A549 (cell line): ENCODE measurements around the gene PHRF1. TPM values are rescaled to one million over a fixed set of nuclear protein-coding genes. Genes with fewer than 3 reads are reported as not detected.

Source experiments
- ATAC-seq, 2 experiments: fragments of 200-7000 bp in 1 of 2; fragments of >200 bp in 1 of 2; cut with Nextera tagmentation in 1 of 2; cut with Tn5 transposase in 1 of 2; 3 replicates each; pipeline versions ENCODE4 v1.8.0 to v1.9.1; 2018 to 2020; ENCODE audit warnings: mild to moderate bottlenecking in 1 of 2, moderate library complexity in 1 of 2
- CTCF ChIA-PET: fragments of 300-600 bp; sonication (Branson Sonifier 250); formaldehyde crosslinking; extraction: SDS; loops from one replicate; lab custom pipeline; 2021; ENCODE audit warnings: antibody characterized with exemption, inconsistent platforms; lab: Yijun Ruan, JAX
- POLR2A ChIA-PET: fragments of 350-600 bp; formaldehyde crosslinking; extraction: SDS; loops from one replicate; lab custom pipeline; 2021; ENCODE audit warnings: antibody characterized with exemption, inconsistent platforms; lab: Yijun Ruan, JAX
- DNase-seq, 2 experiments: peaks; one replicate each; pipeline versions ENCODE4 v3.0.0 to v3.0.0-alpha.2; 2011 to 2016; ENCODE audit warnings: low read depth in 1 of 2, low spot score in 1 of 2
- FAIRE-seq: peaks from 2 replicates; lab custom pipeline; 2011; peaks lifted over from hg19 to GRCh38; lab: Jason Lieb, UNC
- H3K27ac ChIP-seq, 2 experiments: fragments of >200 bp; sonication (Bioruptor Twin); formaldehyde crosslinking; 3 replicates each; pipeline ENCODE4 v1.5.1; 2016 to 2017
- H3K4me1 ChIP-seq: fragments of >200 bp; sonication (Bioruptor Twin); formaldehyde crosslinking; 3 replicates; pipeline ENCODE4 v1.6.1; 2016
- H3K4me2 ChIP-seq: fragments of >200 bp; sonication (Bioruptor Twin); formaldehyde crosslinking; 3 replicates; pipeline ENCODE4 v1.6.1; 2016
- H3K4me3 ChIP-seq: fragments of >200 bp; sonication (Bioruptor Twin); formaldehyde crosslinking; 3 replicates; pipeline ENCODE4 v1.5.1; 2016
- H3K9me3 ChIP-seq: fragments of >200 bp; sonication (Bioruptor Twin); formaldehyde crosslinking; 3 replicates; pipeline ENCODE4 v1.6.1; 2016
- BHLHE40 ChIP-seq: IDR thresholded peaks from 2 replicates; pipeline ENCODE4 v1.6.1; 2012; ENCODE audit warnings: low read depth, low read length, inconsistent platforms
- CBX2 ChIP-seq: fragments of 200-600 bp; sonication (generic); IDR thresholded peaks from 2 replicates; pipeline ENCODE4 v1.6.1; 2016; ENCODE audit warnings: low read depth, mild to moderate bottlenecking, borderline replicate concordance
- EP300 ChIP-seq, 2 experiments: fragments of >200 bp; sonication (Bioruptor Twin); formaldehyde crosslinking; IDR thresholded peaks; 2 replicates in 1 of 2; 3 replicates in 1 of 2; pipeline ENCODE4 v1.6.1; 2016 to 2017
- ESRRA ChIP-seq: fragments of 150-350 bp; IDR thresholded peaks from 2 replicates; pipeline ENCODE4 v1.6.1; 2014; ENCODE audit warnings: mild to moderate bottlenecking, low read length, borderline replicate concordance
- HOXB5 ChIP-seq: fragments of 250-450 bp; sonication (Bioruptor Pico); IDR thresholded peaks from 2 replicates; pipeline ENCODE4 v1.5.0; 2020; ENCODE audit warnings: mild to moderate bottlenecking, moderate library complexity
- MAFK ChIP-seq: fragments of 450-650 bp; IDR thresholded peaks from 2 replicates; pipeline ENCODE4 v1.6.1; 2014; ENCODE audit not compliant: partially characterized antibody
- NFE2L2 ChIP-seq: fragments of 150-350 bp; conservative IDR thresholded peaks from 2 replicates; pipeline ENCODE4 v1.6.1; 2014; ENCODE audit warnings: low read length
- NPAS2 ChIP-seq: fragments of 250-450 bp; sonication (Bioruptor Pico); IDR thresholded peaks from 2 replicates; pipeline ENCODE4 v1.8.0; 2022; ENCODE audit warnings: mild to moderate bottlenecking, moderate library complexity, borderline replicate concordance
- PHF8 ChIP-seq: fragments of 200-600 bp; sonication (generic); IDR thresholded peaks from 2 replicates; pipeline ENCODE4 v1.6.1; 2016; ENCODE audit warnings: low read depth, mild to moderate bottlenecking, antibody characterized with exemption, moderate library complexity, borderline replicate concordance
- RARB ChIP-seq: fragments of 250-450 bp; sonication (Bioruptor Pico); IDR thresholded peaks from 2 replicates; pipeline ENCODE4 v1.8.0; 2021; ENCODE audit warnings: mild to moderate bottlenecking, moderate library complexity
- RNF2 ChIP-seq: fragments of 200-600 bp; sonication (generic); IDR thresholded peaks from 2 replicates; pipeline ENCODE4 v1.6.1; 2016; ENCODE audit warnings: low read depth, mild to moderate bottlenecking, antibody characterized with exemption, moderate library complexity, borderline replicate concordance
- SMC3 ChIP-seq: fragments of >200 bp; sonication (Bioruptor Twin); formaldehyde crosslinking; IDR thresholded peaks from 3 replicates; pipeline ENCODE4 v1.6.1; 2018; ENCODE audit warnings: inconsistent platforms
- WGBS: methylation state at CpG from one replicate; pipeline ENCODE4 v1.1.6; 2017; ENCODE audit errors: missing lambda C conversion rate; 5-methylcytosine and 5-hydroxymethylcytosine counted together
- polyA plus RNA-seq, 4 experiments: library from polyadenylated mRNA; depleted of rRNA in 3 of 4; stranded (reverse); fragments of >200 nt; fragmentation: RNase III in 1 of 4; extraction: RNeasy Plus Mini Kit Qiagen cat#74134 plus additional on column Dnase treatment in 1 of 4; gene quantifications; 2 replicates in 3 of 4; 3 replicates in 1 of 4; pipeline ENCODE4 v1.2.3, GENCODE V29; 2011 to 2017
- TF ChIP-seq, protein P1 (sequence below): fragments of 450-650 bp; IDR thresholded peaks from 2 replicates; pipeline ENCODE4 v1.6.1; 2014; ENCODE audit warnings: antibody characterized with exemption
- TF ChIP-seq, protein P2 (sequence below): IDR thresholded peaks from 2 replicates; pipeline ENCODE4 v1.6.1; 2012
- TF ChIP-seq, protein P3 (sequence below): fragments of 150-350 bp; IDR thresholded peaks from 2 replicates; pipeline ENCODE4 v1.6.1; 2014; ENCODE audit warnings: low read depth, mild to moderate bottlenecking, low read length
- TF ChIP-seq, protein P4 (sequence below): fragments of >200 bp; sonication (Bioruptor Twin); formaldehyde crosslinking; IDR thresholded peaks from 3 replicates; pipeline ENCODE4 v1.5.1; 2016
- TF ChIP-seq, protein P5 (sequence below): IDR thresholded peaks from 2 replicates; pipeline ENCODE4 v1.6.1; 2012; ENCODE audit warnings: low read depth, borderline replicate concordance

Gene PHRF1
- polyA plus RNA-seq, 2 of the 4 experiments (the other 2 are of a cell fraction), result 10.8 to 25.3 TPM

DNA sequence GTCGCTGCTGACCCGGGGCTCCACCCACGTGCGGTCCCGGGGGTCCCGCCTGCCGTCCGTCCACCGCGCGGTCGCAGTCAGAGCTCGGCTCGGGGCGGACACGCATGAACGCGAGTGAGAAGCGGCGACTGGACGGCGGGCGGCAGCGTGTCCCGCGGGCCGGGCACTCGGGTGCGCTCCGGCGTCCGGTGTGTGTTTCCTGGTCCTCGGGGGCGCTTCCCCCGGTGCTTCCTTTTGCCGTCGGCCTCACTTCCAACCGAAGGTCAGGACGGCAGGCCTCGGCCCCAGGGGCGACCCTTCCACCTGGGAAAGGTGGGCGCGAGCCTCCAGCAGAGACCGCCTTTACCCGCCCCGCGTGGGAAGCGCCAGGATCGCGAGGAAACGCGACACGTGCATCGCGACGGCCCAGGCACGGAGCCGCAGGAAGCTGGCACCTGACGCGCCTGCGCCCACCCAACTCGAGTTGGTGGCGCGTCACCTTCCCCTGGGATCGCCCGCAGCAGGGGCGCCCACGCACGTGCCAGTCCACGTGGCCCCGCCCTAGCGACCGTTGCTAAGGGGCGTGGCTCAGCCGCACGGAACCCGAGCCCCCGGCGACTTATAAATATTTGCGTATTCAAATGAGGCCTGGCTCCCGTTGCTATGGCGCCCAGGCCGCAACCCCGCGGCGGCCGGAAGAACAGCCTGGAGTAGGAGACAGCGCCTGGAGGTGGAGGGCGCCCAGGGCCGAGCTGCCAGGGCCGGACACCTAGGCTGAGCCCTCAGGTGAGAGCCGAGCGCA lies 39.2 kb upstream of the PHRF1 start, which contains the start of gene LRRC56:
Gene LRRC56 (plus strand): TSS at position 687 of the 781 bp plus-strand sequence. CDS start 3,158 bp downstream, outside the sequence.
- WGBS, result 84% methylated on average over 78 of the region's 93 CpGs
- TF ChIP-seq, protein P1, sequence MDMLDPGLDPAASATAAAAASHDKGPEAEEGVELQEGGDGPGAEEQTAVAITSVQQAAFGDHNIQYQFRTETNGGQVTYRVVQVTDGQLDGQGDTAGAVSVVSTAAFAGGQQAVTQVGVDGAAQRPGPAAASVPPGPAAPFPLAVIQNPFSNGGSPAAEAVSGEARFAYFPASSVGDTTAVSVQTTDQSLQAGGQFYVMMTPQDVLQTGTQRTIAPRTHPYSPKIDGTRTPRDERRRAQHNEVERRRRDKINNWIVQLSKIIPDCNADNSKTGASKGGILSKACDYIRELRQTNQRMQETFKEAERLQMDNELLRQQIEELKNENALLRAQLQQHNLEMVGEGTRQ, result peak; percentile 44; the same call in 1 of the 2 replicates
- TF ChIP-seq ESRRA (no peak), NPAS2 (peak; percentile 58; the same call in 1 of the 2 replicates), PHF8 (no peak), BHLHE40 (peak; percentile 60), EP300 (IDR thresholded peaks at IDR 0.05) (no peak), RARB (CRISPR knock-in tag) (no peak), NFE2L2 (no peak), CBX2 (no peak)
- TF ChIP-seq, protein P2, sequence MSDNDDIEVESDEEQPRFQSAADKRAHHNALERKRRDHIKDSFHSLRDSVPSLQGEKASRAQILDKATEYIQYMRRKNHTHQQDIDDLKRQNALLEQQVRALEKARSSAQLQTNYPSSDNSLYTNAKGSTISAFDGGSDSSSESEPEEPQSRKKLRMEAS, result peak; percentile 40; the same call in 1 of the 2 replicates
- TF ChIP-seq, protein P3, sequence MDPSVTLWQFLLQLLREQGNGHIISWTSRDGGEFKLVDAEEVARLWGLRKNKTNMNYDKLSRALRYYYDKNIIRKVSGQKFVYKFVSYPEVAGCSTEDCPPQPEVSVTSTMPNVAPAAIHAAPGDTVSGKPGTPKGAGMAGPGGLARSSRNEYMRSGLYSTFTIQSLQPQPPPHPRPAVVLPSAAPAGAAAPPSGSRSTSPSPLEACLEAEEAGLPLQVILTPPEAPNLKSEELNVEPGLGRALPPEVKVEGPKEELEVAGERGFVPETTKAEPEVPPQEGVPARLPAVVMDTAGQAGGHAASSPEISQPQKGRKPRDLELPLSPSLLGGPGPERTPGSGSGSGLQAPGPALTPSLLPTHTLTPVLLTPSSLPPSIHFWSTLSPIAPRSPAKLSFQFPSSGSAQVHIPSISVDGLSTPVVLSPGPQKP, result no peak
- TF ChIP-seq, protein P4, sequence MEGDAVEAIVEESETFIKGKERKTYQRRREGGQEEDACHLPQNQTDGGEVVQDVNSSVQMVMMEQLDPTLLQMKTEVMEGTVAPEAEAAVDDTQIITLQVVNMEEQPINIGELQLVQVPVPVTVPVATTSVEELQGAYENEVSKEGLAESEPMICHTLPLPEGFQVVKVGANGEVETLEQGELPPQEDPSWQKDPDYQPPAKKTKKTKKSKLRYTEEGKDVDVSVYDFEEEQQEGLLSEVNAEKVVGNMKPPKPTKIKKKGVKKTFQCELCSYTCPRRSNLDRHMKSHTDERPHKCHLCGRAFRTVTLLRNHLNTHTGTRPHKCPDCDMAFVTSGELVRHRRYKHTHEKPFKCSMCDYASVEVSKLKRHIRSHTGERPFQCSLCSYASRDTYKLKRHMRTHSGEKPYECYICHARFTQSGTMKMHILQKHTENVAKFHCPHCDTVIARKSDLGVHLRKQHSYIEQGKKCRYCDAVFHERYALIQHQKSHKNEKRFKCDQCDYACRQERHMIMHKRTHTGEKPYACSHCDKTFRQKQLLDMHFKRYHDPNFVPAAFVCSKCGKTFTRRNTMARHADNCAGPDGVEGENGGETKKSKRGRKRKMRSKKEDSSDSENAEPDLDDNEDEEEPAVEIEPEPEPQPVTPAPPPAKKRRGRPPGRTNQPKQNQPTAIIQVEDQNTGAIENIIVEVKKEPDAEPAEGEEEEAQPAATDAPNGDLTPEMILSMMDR, result no peak
- TF ChIP-seq, protein P5, sequence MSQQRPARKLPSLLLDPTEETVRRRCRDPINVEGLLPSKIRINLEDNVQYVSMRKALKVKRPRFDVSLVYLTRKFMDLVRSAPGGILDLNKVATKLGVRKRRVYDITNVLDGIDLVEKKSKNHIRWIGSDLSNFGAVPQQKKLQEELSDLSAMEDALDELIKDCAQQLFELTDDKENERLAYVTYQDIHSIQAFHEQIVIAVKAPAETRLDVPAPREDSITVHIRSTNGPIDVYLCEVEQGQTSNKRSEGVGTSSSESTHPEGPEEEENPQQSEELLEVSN, result no peak
- DNase-seq (peak; percentile 49 to 51), FAIRE-seq (no peak), ATAC-seq (0 out of 6 replicates have a peak, but pooled peaks of 1 of the 2 experiments have one; percentile 2)
- Histone ChIP-seq H3K4me2 (peak within 1 kb of the TSS; percentile 89; the same call in 2 of the 3 replicates), H3K27ac (peak within 1 kb of the TSS in 1 of 2 experiments; percentile 98; a peak in 3 of 6 replicates), H3K4me1 (peaks cover 12% of the 10 kb centered on the region), H3K9me3 (no peaks in the 10 kb centered on the region), H3K4me3 (no peak within 1 kb of the TSS)
- CTCF ChIA-PET, result interaction anchor here (1.3 to 5.8 kb wide), 2 partner anchors 7 to 18 kb away, joined by 4 to 40 read pairs; no protein-coding TSS in a partner anchor
- POLR2A ChIA-PET, result no interaction called here

DNA sequence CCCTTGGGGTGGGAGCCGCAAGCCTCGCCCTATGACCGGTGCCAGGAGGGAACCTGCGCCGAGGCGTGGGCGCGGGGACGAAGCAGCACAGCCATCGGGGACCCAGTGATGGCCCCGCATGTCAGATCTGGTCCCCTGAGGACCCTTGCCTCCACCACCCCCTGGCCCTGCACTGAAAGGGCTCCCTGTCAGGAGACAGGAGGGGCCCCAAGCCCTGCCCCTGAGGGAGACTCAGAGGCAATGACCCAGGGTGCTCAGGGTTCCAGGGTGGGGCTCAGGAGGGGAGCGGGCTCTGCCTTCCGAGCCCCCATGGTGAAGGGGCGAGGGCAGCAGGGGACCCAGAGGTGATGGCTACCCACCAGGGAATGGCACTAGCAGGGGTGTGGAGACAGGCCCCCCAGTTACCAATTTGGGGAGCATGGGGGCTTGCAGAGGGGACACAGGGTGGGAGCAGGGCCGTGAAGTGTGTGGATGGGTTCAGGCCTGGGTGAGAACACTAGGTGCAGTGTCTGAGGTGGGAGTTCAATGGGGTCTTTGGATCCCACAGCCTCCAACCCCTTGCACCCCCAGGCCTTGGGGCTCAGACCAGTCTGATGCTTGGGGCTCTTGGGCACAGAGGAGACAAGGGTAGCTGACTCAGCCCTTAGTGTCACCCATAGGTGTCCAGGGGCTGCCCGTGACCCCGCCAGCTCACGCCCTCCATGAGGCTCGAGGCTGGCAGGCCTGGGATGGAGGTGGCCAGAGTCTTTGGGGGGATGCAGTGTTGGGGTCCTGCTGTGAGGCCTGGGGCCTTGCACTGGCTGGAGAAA lies 38.4 kb upstream of the PHRF1 start:
- FAIRE-seq, result no peak
- 86% methylated on average over 15 of the region's 19 CpGs for WGBS
- ATAC-seq, result no peak

More for the DNA sequence above, 38.4 kb upstream of the PHRF1 start:
- peaks cover 12% of the 10 kb centered on the region for H3K4me1 ChIP-seq
- TF ChIP-seq SMC3, result no peak
- no peak for TF ChIP-seq RNF2
- no peak for TF ChIP-seq HOXB5 (CRISPR knock-in tag)
- TF ChIP-seq MAFK, result peak; percentile 36
- TF ChIP-seq, all 56 proteins: peak for 1
- Histone ChIP-seq H3K4me2 (no peak overlapping the region), H3K4me3 (no peak overlapping the region), H3K9me3 (no peaks in the 10 kb centered on the region), H3K27ac (no peak overlapping the region)
- ChIA-PET CTCF (interaction anchor here (1.3 kb wide), 1 partner anchor 20 kb away, joined by 3 read pairs; no protein-coding TSS in a partner anchor), POLR2A (no interaction called here)
- DNase-seq, result no peak
